ENCODE data around the gene TLX1. TPM values are rescaled to one million over a fixed set of nuclear protein-coding genes. Genes with fewer than 3 reads are reported as not detected.

Gene TLX1
- total RNA-seq, 1 experiment from 2014 or later: not detected

- Histone ChIP-seq H3K4me3 (no peak overlapping the region), H3K9me3 (no peaks in the 10 kb centered on the region), H3K36me3 (no peaks in the 10 kb centered on the region), H3K27me3 (no peaks in the 10 kb centered on the region)
- DNase-seq: no peak
Measured at GRCh38 chr10:101157756-101158458, 26.8 kb downstream of the TLX1 start.

- no peaks in the 10 kb centered on the region for H3K36me3 ChIP-seq
- no peak overlapping the region for H3K4me3 ChIP-seq
- H3K27me3 ChIP-seq: no peaks in the 10 kb centered on the region
- no peak for DNase-seq
- no peaks in the 10 kb centered on the region for H3K9me3 ChIP-seq
Measured at GRCh38 chr10:101158459-101159058, 27.5 kb downstream of the TLX1 start.

GRCh38 chr10:101161494-101162299 lies 30.6 kb downstream of the TLX1 start:
- H3K27me3 ChIP-seq: peaks cover 2% of the 10 kb centered on the region; the same call in 1 of the 2 replicates
- DNase-seq: peak; percentile 54

GRCh38 chr10:101162677-101163076 lies 31.6 kb downstream of the TLX1 start:
- H3K9me3 ChIP-seq: no peaks in the 10 kb centered on the region; the same call in 1 of the 2 replicates
- no peaks in the 10 kb centered on the region for H3K36me3 ChIP-seq
- no peak for DNase-seq
- peaks cover 4% of the 10 kb centered on the region; the same call in 1 of the 2 replicates for H3K27me3 ChIP-seq
- no peak overlapping the region for H3K4me3 ChIP-seq

More at GRCh38 chr10:101161494-101162299, 30.6 kb downstream of the TLX1 start:
- Histone ChIP-seq H3K36me3 (no peaks in the 10 kb centered on the region), H3K4me3 (peak overlapping the region; percentile 37), H3K9me3 (no peaks in the 10 kb centered on the region; the same call in 1 of the 2 replicates)

GRCh38 chr10:101164020-101164419 lies 32.9 kb downstream of the TLX1 start:
- H3K4me3 ChIP-seq: no peak overlapping the region
- H3K9me3 ChIP-seq: no peaks in the 10 kb centered on the region; the same call in 1 of the 2 replicates
- no peaks in the 10 kb centered on the region for H3K36me3 ChIP-seq
- H3K27me3 ChIP-seq: peaks cover 4% of the 10 kb centered on the region; the same call in 1 of the 2 replicates
- no peak for DNase-seq

GRCh38 chr10:101165736-101166135 lies 34.6 kb downstream of the TLX1 start:
- no peak for DNase-seq
- H3K27me3 ChIP-seq: peaks cover 6% of the 10 kb centered on the region; the same call in 1 of the 2 replicates
- no peak overlapping the region for H3K4me3 ChIP-seq
- H3K9me3 ChIP-seq: no peaks in the 10 kb centered on the region; the same call in 1 of the 2 replicates
- no peaks in the 10 kb centered on the region for H3K36me3 ChIP-seq

GRCh38 chr10:101166430-101166829 lies 35.3 kb downstream of the TLX1 start:
- Histone ChIP-seq H3K4me3 (no peak overlapping the region), H3K36me3 (no peaks in the 10 kb centered on the region), H3K27me3 (peaks cover 6% of the 10 kb centered on the region; the same call in 1 of the 2 replicates), H3K9me3 (no peaks in the 10 kb centered on the region; the same call in 1 of the 2 replicates)
- no peak for DNase-seq

GRCh38 chr10:101172741-101173140 lies 41.6 kb downstream of the TLX1 start:
- Histone ChIP-seq H3K27me3 (peaks cover 4% of the 10 kb centered on the region; the same call in 1 of the 2 replicates), H3K4me3 (no peak overlapping the region), H3K36me3 (no peaks in the 10 kb centered on the region), H3K9me3 (peaks cover 18% of the 10 kb centered on the region; the same call in 1 of the 2 replicates)
- no peak for DNase-seq

- H3K27me3 ChIP-seq: peaks cover 3% of the 10 kb centered on the region; the same call in 1 of the 2 replicates
- peaks cover 18% of the 10 kb centered on the region; the same call in 1 of the 2 replicates for H3K9me3 ChIP-seq
- DNase-seq: no peak
- H3K4me3 ChIP-seq: no peak overlapping the region
- no peaks in the 10 kb centered on the region for H3K36me3 ChIP-seq
Measured at GRCh38 chr10:101174319-101174718, 43.2 kb downstream of the TLX1 start.

GRCh38 chr10:101176577-101176976 lies 45.5 kb downstream of the TLX1 start:
- DNase-seq: no peak
- H3K4me3 ChIP-seq: no peak overlapping the region
- no peaks in the 10 kb centered on the region for H3K36me3 ChIP-seq
- peaks cover 18% of the 10 kb centered on the region; the same call in 1 of the 2 replicates for H3K9me3 ChIP-seq
- H3K27me3 ChIP-seq: peaks cover 5% of the 10 kb centered on the region; the same call in 1 of the 2 replicates

GRCh38 chr10:101182936-101183335 lies 51.8 kb downstream of the TLX1 start:
- no peak for DNase-seq
- Histone ChIP-seq H3K36me3 (no peaks in the 10 kb centered on the region), H3K4me3 (no peak overlapping the region), H3K9me3 (peaks cover 3% of the 10 kb centered on the region; the same call in 1 of the 2 replicates), H3K27me3 (peaks cover 3% of the 10 kb centered on the region; the same call in 1 of the 2 replicates)

- Histone ChIP-seq H3K36me3 (no peaks in the 10 kb centered on the region), H3K27me3 (peaks cover 3% of the 10 kb centered on the region; the same call in 1 of the 2 replicates), H3K4me3 (no peak overlapping the region), H3K9me3 (peaks cover 3% of the 10 kb centered on the region; the same call in 1 of the 2 replicates)
- DNase-seq: no peak
Measured at GRCh38 chr10:101183458-101184183, 52.5 kb downstream of the TLX1 start.

Other genes starting within 250 kb of the TLX1 start
- gene SLF2, start 218.3 kb upstream of the TLX1 start, total RNA-seq (2014; rRNA removed; shearing (Covaris generic); ENCODE audit: low replicate concordance): 10.7 and 19.9 TPM in 2 replicates
- gene SEMA4G, start 161.8 kb upstream of the TLX1 start, total RNA-seq (2014; rRNA removed; shearing (Covaris generic); ENCODE audit: low replicate concordance): not detected in 2 replicates
- gene MRPL43, start 143.8 kb upstream of the TLX1 start, total RNA-seq (2014; rRNA removed; shearing (Covaris generic); ENCODE audit: low replicate concordance): 85.9 and 134 TPM in 2 replicates
- 13.3 and 14.6 TPM in 2 replicates for gene TWNK, start 143.8 kb upstream of the TLX1 start, total RNA-seq (2014; rRNA removed; shearing (Covaris generic); ENCODE audit: low replicate concordance)
- 60.9 and 64.4 TPM in 2 replicates for gene LZTS2, start 131.5 kb upstream of the TLX1 start, total RNA-seq (2014; rRNA removed; shearing (Covaris generic); ENCODE audit: low replicate concordance)
- gene PDZD7, start 100.2 kb upstream of the TLX1 start, total RNA-seq (2014; rRNA removed; shearing (Covaris generic); ENCODE audit: low replicate concordance): 1.4 and 2.5 TPM in 2 replicates
- gene SFXN3, start 100.1 kb upstream of the TLX1 start, total RNA-seq (2014; rRNA removed; shearing (Covaris generic); ENCODE audit: low replicate concordance): 27.4 and 38.5 TPM in 2 replicates
- gene KAZALD1, start 69.3 kb upstream of the TLX1 start, total RNA-seq (2014; rRNA removed; shearing (Covaris generic); ENCODE audit: low replicate concordance): 27.7 and 54.4 TPM in 2 replicates
- 2.0 and 3.0 TPM in 2 replicates for gene LBX1, start 98.2 kb downstream of the TLX1 start, total RNA-seq (2014; rRNA removed; shearing (Covaris generic); ENCODE audit: low replicate concordance)
- 3.4 and 20.3 TPM in 2 replicates for gene BTRC, start 222.9 kb downstream of the TLX1 start, total RNA-seq (2014; rRNA removed; shearing (Covaris generic); ENCODE audit: low replicate concordance)

Measured in MG63 (cell line).